RWPE1 (cell line): ENCODE measurements around the gene PLA2G2C.
"Not testable (repeated sequence)": the region's sequence is repeated elsewhere in the genome, so short reads cannot be mapped to it uniquely, and the experiment has no call there.

Experiments used
- CTCF ChIA-PET: fragments of 350-600 bp; sonication (Branson Sonifier 250); formaldehyde crosslinking; extraction: SDS; loops from one replicate; lab custom pipeline; 2021; lab: Yijun Ruan, JAX
- POLR2A ChIA-PET: fragments of 400-600 bp; formaldehyde crosslinking; extraction: SDS; loops from one replicate; lab custom pipeline; 2020; ENCODE audit warnings: antibody characterized with exemption; ENCODE audit not compliant: low non-redundant PET; lab: Yijun Ruan, JAX
- DNase-seq: peaks from one replicate; pipeline ENCODE4 v3.0.0; 2012; ENCODE audit warnings: low spot score
- H3K27ac ChIP-seq: fragments of 450-650 bp; 2 replicates; pipeline ENCODE4 v1.5.1; 2017
- CTCF ChIP-seq: fragments of 450-650 bp; conservative IDR thresholded peaks from 2 replicates; pipeline ENCODE4 v1.5.1; 2017; ENCODE audit warnings: low read depth, mild to moderate bottlenecking

The PLA2G2C gene

GRCh38 chr1:20185834-20186782 is at the start of gene PLA2G2C, which contains the start of gene UBXN10:
TSS of gene PLA2G2C (minus strand) at chr1:20186518. CDS start at chr1:20177363, 9,155 bp downstream.
TSS of gene UBXN10 (plus strand) at chr1:20186096. CDS start at chr1:20190562, 4,466 bp downstream.
- CTCF ChIA-PET: no interaction called here
- POLR2A ChIA-PET: no interaction called here

GRCh38 chr1:20234788-20235535 is 48.6 kb upstream of the PLA2G2C start:
- no peak for DNase-seq
- ChIA-PET CTCF (interaction anchor here (0.6 kb wide), 1 partner anchor 398 kb away, joined by 5 read pairs; no protein-coding TSS in a partner anchor), POLR2A (no interaction called here)
- H3K27ac ChIP-seq: no peak overlapping the region
- TF ChIP-seq CTCF: no peak

More at GRCh38 chr1:20185834-20186782, at the start of gene PLA2G2C, which contains the start of gene UBXN10:
- no peak for TF ChIP-seq CTCF
- H3K27ac ChIP-seq: no peak within 1 kb of the TSS
- no peak for DNase-seq

GRCh38 chr1:20233866-20234265 is 47.5 kb upstream of the PLA2G2C start:
- DNase-seq: no peak
- no peak for TF ChIP-seq CTCF
- ChIA-PET CTCF (interaction anchor here (0.5 kb wide), 1 partner anchor 590 kb away, joined by 3 read pairs; no protein-coding TSS in a partner anchor), POLR2A (no interaction called here)
- H3K27ac ChIP-seq: no peak overlapping the region

GRCh38 chr1:20233394-20233793 is 47.1 kb upstream of the PLA2G2C start:
- ChIA-PET POLR2A (no interaction called here), CTCF (no interaction called here)

GRCh38 chr1:20232564-20232963 is 46.2 kb upstream of the PLA2G2C start:
- CTCF ChIA-PET, POLR2A ChIA-PET: not testable (repeated sequence)

More at GRCh38 chr1:20233394-20233793, 47.1 kb upstream of the PLA2G2C start:
- peak; percentile 31 for TF ChIP-seq CTCF
- DNase-seq: peak; percentile 20
- H3K27ac ChIP-seq: no peak overlapping the region

GRCh38 chr1:20229171-20229570 is 42.9 kb upstream of the PLA2G2C start:
- ChIA-PET CTCF (interaction anchor here (1.3 kb wide), 1 partner anchor 17 kb away, joined by 3 read pairs; no protein-coding TSS in a partner anchor), POLR2A (no interaction called here)
- TF ChIP-seq CTCF: no peak
- H3K27ac ChIP-seq: no peak overlapping the region
- no peak for DNase-seq

More at GRCh38 chr1:20232564-20232963, 46.2 kb upstream of the PLA2G2C start:
- H3K27ac ChIP-seq, DNase-seq: not testable (repeated sequence)
